Erythroblast (primary cell): ENCODE data around the gene COX17.
A peak's percentile ranks its signal among the peaks of the same experiment; 100 is the strongest.

Experiments
- DNase-seq, 2 experiments: peaks; one replicate each; lab custom pipeline; 2025; lab: John Stamatoyannopoulos, UW
- GATA1 ChIP-seq: IDR thresholded peaks from 2 replicates; pipeline ENCODE4 v1.6.1; 2011; ENCODE audit warnings: low read depth, mild to moderate bottlenecking, control low read depth, low read length, moderate library complexity
- POLR2A ChIP-seq: IDR thresholded peaks from 2 replicates; pipeline ENCODE4 v1.6.1; 2011; ENCODE audit warnings: mild to moderate bottlenecking, low read length

COX17 gene

GRCh38 chr3:119630128-119630879 lies 46.9 kb downstream of the COX17 start:
- DNase-seq, result peak in 1 of 2 experiments; percentile 54
- TF ChIP-seq POLR2A (no peak), GATA1 (no peak)

- DNase-seq, result no peak
- TF ChIP-seq GATA1 (no peak), POLR2A (no peak)
Measured at GRCh38 chr3:119628816-119629445, 48.3 kb downstream of the COX17 start.

- TF ChIP-seq GATA1 (no peak), POLR2A (no peak)
- DNase-seq, result no peak
Measured at GRCh38 chr3:119628390-119628789, 48.8 kb downstream of the COX17 start.

GRCh38 chr3:119627461-119627860 lies 49.7 kb downstream of the COX17 start:
- no peak for DNase-seq
- TF ChIP-seq GATA1 (no peak), POLR2A (no peak)

GRCh38 chr3:119626196-119626595 lies 51.0 kb downstream of the COX17 start:
- DNase-seq, result no peak
- TF ChIP-seq GATA1 (no peak), POLR2A (no peak)

- DNase-seq, result no peak
- TF ChIP-seq GATA1 (no peak), POLR2A (no peak)
Measured at GRCh38 chr3:119625451-119626153, 51.6 kb downstream of the COX17 start.

- TF ChIP-seq GATA1 (no peak), POLR2A (no peak)
Measured at GRCh38 chr3:119624002-119624720, 53.0 kb downstream of the COX17 start.

GRCh38 chr3:119620899-119621298 lies 56.3 kb downstream of the COX17 start:
- DNase-seq, result no peak
- TF ChIP-seq POLR2A (no peak), GATA1 (no peak)

More at GRCh38 chr3:119624002-119624720, 53.0 kb downstream of the COX17 start:
- no peak for DNase-seq
